Fibroblast of skin of back (primary cell): ENCODE measurements around the gene HMGN5.

Experiments
- DNase-seq: peaks from one replicate; pipeline ENCODE4 v3.0.0-alpha.2; 2013

The HMGN5 gene

GRCh38 chrX:81120258-81120935 is 81.3 kb downstream of the HMGN5 start:
- no peak for DNase-seq

GRCh38 chrX:81114757-81115156 is 87.0 kb downstream of the HMGN5 start:
- no peak for DNase-seq

GRCh38 chrX:81110286-81110685 is 91.4 kb downstream of the HMGN5 start:
- DNase-seq: no peak

- no peak for DNase-seq
These were observed 119.1 kb downstream of the HMGN5 start for GRCh38 chrX:81082649-81083048.
